Endometrial microvascular endothelial cells (primary cell): ENCODE data around the gene RNPC3. TPM values are rescaled to one million over a fixed set of nuclear protein-coding genes. Genes with fewer than 3 reads are reported as not detected.

Experiments used
- in situ Hi-C: cut with HindIII; loops from 2 replicates; pipeline ENCODE4 v1.10.0; 2017; ENCODE audit warnings: low sequenced_read_pairs, low pct_unique_long_range_greater_than_20kb; ENCODE audit errors: inconsistent ontology term
- total RNA-seq: library from RNA; depleted of rRNA; stranded (reverse); fragments of >200 nt; gene quantifications from one replicate; pipeline ENCODE4 v1.2.3, GENCODE V29; 2015; ENCODE audit errors: inconsistent ontology term

Gene RNPC3
- 6.7 TPM for total RNA-seq

- in situ Hi-C loops, result no loop called here
Observed at GRCh38 chr1:103525607-103526507, at the start of gene RNPC3. Gene RNPC3, plus strand, starts transcription at chr1:103525699. Its CDS starts 372 bp downstream, at chr1:103526071.

- in situ Hi-C loops, result no loop called here
Observed at GRCh38 chr1:103477101-103477500, 48.4 kb upstream of the RNPC3 start.

DNA sequence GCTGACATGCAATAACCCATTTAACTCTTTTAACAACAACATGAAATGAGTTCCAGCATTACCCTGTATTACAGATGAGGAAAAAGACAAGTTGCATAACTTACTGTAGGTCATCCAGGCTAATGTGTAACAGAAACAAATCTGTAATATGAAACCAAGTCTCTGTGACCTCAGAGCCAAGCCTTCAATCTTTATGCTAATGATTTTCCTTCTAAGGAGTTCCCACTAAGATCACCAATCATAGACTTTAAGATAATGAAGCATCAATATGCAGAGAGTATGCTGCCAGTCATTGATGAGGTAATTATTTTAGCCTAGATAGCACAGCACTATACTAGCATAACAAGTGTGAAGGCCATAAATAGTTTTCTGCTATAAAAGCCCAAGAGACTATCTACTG, 35.6 kb upstream of the RNPC3 start:
- in situ Hi-C loops, result no loop called here

DNA sequence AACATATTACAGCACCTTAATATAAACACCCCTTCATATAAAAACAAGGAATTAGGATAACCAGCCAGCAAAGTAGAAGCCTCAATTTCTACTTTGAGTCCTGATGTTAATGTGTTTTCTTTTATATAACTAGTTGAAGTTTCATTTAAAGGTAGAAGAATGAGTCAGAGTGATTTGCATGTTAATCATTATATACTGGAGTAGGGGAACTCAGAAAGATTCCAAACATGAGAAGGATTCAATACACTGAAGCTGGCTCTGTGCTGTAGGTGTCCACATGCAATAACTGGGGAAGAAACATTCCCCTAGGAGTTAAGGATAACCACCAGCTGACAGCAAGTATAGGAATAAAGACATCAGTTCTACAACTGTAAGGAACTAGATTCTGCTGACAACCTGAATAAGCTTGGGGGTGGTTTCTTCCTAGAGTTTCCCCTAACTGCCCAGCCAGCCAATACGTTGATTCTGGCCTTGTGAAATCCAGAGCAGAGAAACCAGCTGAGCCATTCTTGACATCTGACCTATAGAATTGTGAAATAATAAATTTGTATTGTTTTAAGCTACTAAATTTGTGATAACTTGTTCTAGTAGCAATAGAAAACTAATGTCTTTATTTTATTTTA, 33.4 kb upstream of the RNPC3 start:
- in situ Hi-C loops, result no loop called here

- in situ Hi-C loops, result no loop called here
Observed at GRCh38 chr1:103496014-103496635, 29.4 kb upstream of the RNPC3 start.

- in situ Hi-C loops, result no loop called here
Observed at GRCh38 chr1:103497404-103497803, 28.1 kb upstream of the RNPC3 start.

DNA sequence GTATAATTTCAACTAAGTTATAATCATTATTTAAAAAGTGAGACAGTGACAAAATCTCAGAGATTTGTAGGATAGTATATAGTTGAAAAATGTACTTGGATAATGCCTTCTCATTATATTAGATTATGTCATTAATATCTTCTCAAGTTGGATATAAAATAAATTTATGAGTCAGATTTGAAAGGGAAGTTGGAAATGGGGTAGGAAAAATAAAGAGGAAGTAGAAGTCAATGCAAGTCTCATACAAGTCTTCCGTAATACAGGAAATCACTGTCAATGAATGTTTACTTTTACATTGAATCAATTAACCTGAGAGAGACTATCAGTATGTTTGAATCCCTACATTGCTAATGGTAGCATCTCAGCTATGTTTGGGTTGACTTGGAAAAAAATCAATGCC, 16.2 kb upstream of the RNPC3 start:
- in situ Hi-C loops, result no loop called here

DNA sequence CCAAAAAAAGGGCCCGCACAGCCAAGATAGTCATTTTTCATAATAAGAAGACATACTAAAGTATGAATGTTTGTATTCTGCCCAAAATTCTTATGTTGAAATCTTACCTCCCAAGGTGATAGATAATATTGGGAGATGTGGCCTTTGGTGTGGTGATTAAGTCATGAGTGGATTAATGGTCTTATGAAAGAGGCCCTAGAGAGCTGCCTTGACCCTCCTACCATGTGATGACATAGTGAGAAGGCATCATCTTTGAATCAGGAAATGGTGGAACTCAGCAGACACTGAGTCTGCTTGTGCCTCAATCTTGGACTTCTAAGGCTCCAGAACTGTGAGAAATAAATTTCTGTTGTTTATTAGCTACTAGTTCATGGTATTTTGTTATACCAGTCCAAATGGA, 11.8 kb upstream of the RNPC3 start:
- in situ Hi-C loops, result no loop called here

DNA sequence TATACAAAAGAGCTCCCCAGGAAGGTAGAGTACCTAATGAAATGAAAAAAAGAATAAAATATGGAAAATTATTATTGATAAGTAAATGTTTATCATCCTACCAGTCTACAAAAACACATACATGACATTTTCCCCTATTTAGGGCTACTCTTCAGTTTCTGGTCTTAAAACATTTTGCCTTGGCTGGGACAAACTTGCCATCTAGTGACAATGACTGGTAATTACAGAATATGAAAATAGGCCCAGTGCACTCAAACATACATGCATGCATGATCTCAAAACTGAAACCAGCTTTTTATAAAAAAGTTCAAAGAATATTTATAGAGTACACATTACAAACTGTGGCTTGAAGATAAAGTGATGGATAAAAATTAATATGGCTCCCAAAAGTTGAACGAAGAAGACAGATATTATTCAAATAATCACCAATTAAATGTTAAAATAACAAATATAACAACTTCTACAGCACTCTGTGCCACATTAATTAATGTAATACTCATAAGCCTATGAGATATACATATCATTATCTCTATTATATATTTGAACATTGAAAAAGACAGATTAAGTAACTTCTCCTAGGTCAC, 10.5 kb upstream of the RNPC3 start:
- in situ Hi-C loops, result no loop called here

GRCh38 chr1:103516283-103516682, 9.2 kb upstream of the RNPC3 start:
- in situ Hi-C loops, result no loop called here

- in situ Hi-C loops, result no loop called here
Observed at GRCh38 chr1:103516693-103517092, 8.8 kb upstream of the RNPC3 start.

DNA sequence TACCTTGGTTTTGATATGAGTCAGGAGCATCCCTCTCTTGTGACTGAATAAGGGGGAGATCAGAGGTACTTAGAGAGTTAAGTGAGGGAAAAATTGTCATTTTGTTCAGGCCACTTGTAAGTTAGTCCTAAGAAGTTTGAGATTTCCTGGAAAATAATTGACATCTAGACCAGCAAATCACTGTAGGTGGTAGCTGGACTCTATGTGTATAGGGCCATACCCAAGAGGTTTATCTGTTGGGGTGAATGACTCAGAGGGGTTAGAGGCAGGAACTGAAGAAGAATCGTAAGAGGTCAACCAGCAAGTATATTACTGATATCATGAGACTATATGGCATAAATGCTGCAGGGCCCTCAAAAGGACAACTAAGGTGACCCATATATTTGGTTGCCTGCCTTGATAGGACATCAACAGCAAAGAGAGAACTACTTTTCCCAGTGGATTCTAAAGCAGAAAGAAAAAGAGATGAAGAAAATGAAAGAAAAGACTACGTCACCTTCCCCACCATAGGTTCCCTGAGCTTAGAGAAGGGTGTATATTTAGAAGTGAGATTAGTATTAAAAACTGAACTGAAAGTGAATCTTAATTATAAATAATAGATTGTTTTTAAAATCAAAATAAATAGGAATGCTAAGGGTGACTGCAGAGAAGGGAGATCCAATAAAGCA, 8.0 kb upstream of the RNPC3 start:
- in situ Hi-C loops, result no loop called here

- in situ Hi-C loops, result no loop called here
Observed at GRCh38 chr1:103520822-103521221, 4.7 kb upstream of the RNPC3 start.

GRCh38 chr1:103523346-103523745, 2.2 kb upstream of the RNPC3 start:
- in situ Hi-C loops, result no loop called here

GRCh38 chr1:103525114-103525606, 339 bp upstream of the RNPC3 start:
- in situ Hi-C loops, result no loop called here

- in situ Hi-C loops, result no loop called here
Observed at GRCh38 chr1:103527331-103527730, 1.8 kb downstream of the RNPC3 start.

- in situ Hi-C loops, result no loop called here
Observed at GRCh38 chr1:103529746-103530145, 4.2 kb downstream of the RNPC3 start.

DNA sequence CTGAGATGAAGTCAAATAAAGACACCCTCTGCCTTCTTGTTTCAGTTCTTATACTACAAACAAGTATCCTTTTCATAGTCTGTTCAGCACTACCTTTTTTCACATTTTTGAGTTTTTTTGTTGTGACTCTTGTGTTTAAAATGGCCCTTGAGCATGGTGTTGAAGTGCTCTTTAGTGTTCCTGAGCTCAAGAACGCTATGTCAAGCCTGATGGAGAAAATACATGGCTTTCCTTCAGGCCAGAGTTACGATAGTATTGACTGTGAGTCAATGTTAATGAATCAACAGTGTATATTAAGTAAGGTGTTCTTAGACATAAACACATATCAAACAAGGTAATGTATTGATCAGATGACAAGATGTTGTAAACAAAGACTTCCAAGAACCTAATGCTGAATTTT, 12.7 kb downstream of the RNPC3 start:
- in situ Hi-C loops, result no loop called here

DNA sequence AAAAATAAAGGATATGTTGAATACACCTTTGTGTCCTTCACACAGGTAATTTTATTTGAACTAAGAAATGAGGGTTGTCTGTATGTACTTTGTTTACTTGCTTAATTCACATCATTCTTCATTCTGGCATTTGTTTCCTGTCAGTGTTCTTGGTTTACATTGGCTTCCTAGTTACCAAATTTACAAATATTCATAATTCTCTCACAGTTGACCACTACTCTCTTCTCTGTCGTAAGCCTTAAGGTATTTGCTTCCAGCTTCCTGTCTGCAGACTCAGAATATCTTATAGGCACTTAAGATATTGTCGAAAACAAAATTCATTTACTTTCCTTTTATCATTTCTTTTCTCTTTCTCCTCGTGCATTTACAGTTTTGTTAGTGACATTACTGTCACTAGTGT, 15.9 kb downstream of the RNPC3 start:
- in situ Hi-C loops, result no loop called here
